CD14-positive monocyte (primary cell): Measurements from ENCODE around the gene ERBB4. TPM values are rescaled to one million over a fixed set of nuclear protein-coding genes. Genes with fewer than 3 reads are reported as not detected.

Source experiments
- DNase-seq, 3 donors: peaks; one replicate each; pipeline ENCODE4 v3.0.0-alpha.2; 2011 to 2022
- H2AFZ ChIP-seq: 2 replicates; pipeline ENCODE4 v1.6.0; 2012; ENCODE audit warnings: mild to moderate bottlenecking, low read depth, low read length, inconsistent platforms; ENCODE audit not compliant: insufficient read depth, poor library complexity, severe bottlenecking
- H3K27ac ChIP-seq, 2 donors: 1 replicate in 1 of 2; 2 replicates in 1 of 2; pipeline ENCODE4 v1.5.1; 2012 to 2013; ENCODE audit warnings: low read length in 2 of 2, control low read depth in 1 of 2, inconsistent platforms in 1 of 2, low read depth in 1 of 2, mild to moderate bottlenecking in 1 of 2
- H3K27me3 ChIP-seq, 2 donors: one replicate each; pipeline versions ENCODE4 v1.6.0 to v1.6.1; 2011 to 2013; ENCODE audit warnings: low read length in 2 of 2; ENCODE audit not compliant: control insufficient read depth in 2 of 2, insufficient read depth in 2 of 2
- H3K36me3 ChIP-seq, 2 donors: replicated peaks in 1 of 2; 1 replicate in 1 of 2; 2 replicates in 1 of 2; pipeline versions ENCODE4 v1.5.1 to v1.6.1; 2012 to 2013; ENCODE audit warnings: low read length in 2 of 2, control low read depth in 1 of 2, inconsistent platforms in 1 of 2, mild to moderate bottlenecking in 1 of 2; ENCODE audit not compliant: insufficient read depth in 2 of 2, control insufficient read depth in 1 of 2
- H3K4me1 ChIP-seq, 2 donors: 1 replicate in 1 of 2; 2 replicates in 1 of 2; pipeline versions ENCODE4 v1.5.1 to v1.6.1; 2012 to 2013; ENCODE audit warnings: low read length in 2 of 2, control low read depth in 1 of 2, inconsistent platforms in 1 of 2, mild to moderate bottlenecking in 1 of 2, moderate library complexity in 1 of 2; ENCODE audit not compliant: insufficient read depth in 2 of 2, control insufficient read depth in 1 of 2
- H3K4me2 ChIP-seq: replicated peaks from 2 replicates; pipeline ENCODE3; 2012; ENCODE audit warnings: low read length, moderate library complexity, mild to moderate bottlenecking; ENCODE audit not compliant: poor library complexity, severe bottlenecking; ENCODE audit errors: extremely low read depth
- H3K4me3 ChIP-seq, 3 experiments: fragments of 200-600 bp in 1 of 3; sonication (generic) in 1 of 3; replicated peaks in 1 of 3; 1 replicate in 2 of 3; 2 replicates in 1 of 3; pipeline ENCODE4 v1.5.1; 2011 to 2013; ENCODE audit warnings: low read length in 3 of 3, mild to moderate bottlenecking in 3 of 3, control low read depth in 2 of 3, low read depth in 2 of 3, inconsistent platforms in 1 of 3, moderate library complexity in 1 of 3
- H3K79me2 ChIP-seq: 2 replicates; pipeline ENCODE4 v1.6.0; 2012; ENCODE audit warnings: mild to moderate bottlenecking, control low read depth, inconsistent platforms, low read length, moderate library complexity; ENCODE audit not compliant: insufficient read depth
- H3K9ac ChIP-seq: 2 replicates; pipeline ENCODE4 v1.6.0; 2017; ENCODE audit warnings: low read length, mild to moderate bottlenecking; ENCODE audit not compliant: insufficient read depth, poor library complexity, severe bottlenecking
- H3K9me3 ChIP-seq, 2 donors: replicated peaks in 1 of 2; 1 replicate in 1 of 2; 2 replicates in 1 of 2; pipeline versions ENCODE4 v1.5.1 to v1.6.1; 2012 to 2013; ENCODE audit warnings: low read length in 2 of 2, control low read depth in 1 of 2; ENCODE audit not compliant: control insufficient read depth in 1 of 2, insufficient read depth in 1 of 2
- H4K20me1 ChIP-seq: 2 replicates; pipeline ENCODE4 v1.6.0; 2012; ENCODE audit warnings: mild to moderate bottlenecking, low read length, control low read depth, moderate library complexity; ENCODE audit not compliant: insufficient read depth
- H3K27ac Mint-ChIP-seq, 7 donors: one replicate each; pipeline ENCODE4 v1.8.0; 2020; ENCODE audit warnings: mild to moderate bottlenecking in 7 of 7, mixed read lengths in 7 of 7, moderate library complexity in 6 of 7, inconsistent platforms in 2 of 7
- H3K27me3 Mint-ChIP-seq, 3 donors: one replicate each; pipeline ENCODE4 v1.8.0; 2021 to 2022; ENCODE audit warnings: low read depth in 3 of 3, mild to moderate bottlenecking in 3 of 3, mixed read lengths in 3 of 3, moderate library complexity in 3 of 3, inconsistent platforms in 1 of 3
- H3K36me3 Mint-ChIP-seq, 2 donors: one replicate each; pipeline ENCODE4 v1.8.0; 2020; ENCODE audit warnings: mixed read lengths in 2 of 2, inconsistent platforms in 1 of 2, mild to moderate bottlenecking in 1 of 2
- H3K4me1 Mint-ChIP-seq: one replicate; pipeline ENCODE4 v1.8.0; 2020; ENCODE audit warnings: mild to moderate bottlenecking, mixed read lengths
- H3K4me3 Mint-ChIP-seq, 2 donors: one replicate each; pipeline ENCODE4 v1.8.0; 2020; ENCODE audit warnings: mild to moderate bottlenecking in 2 of 2, mixed read lengths in 2 of 2, moderate library complexity in 1 of 2
- H3K9me3 Mint-ChIP-seq, 7 donors: one replicate each; pipeline ENCODE4 v1.8.0; 2020 to 2022; ENCODE audit warnings: mixed read lengths in 7 of 7, mild to moderate bottlenecking in 6 of 7, moderate library complexity in 6 of 7, inconsistent platforms in 2 of 7
- WGBS: methylation state at CpG from one replicate; pipeline ENCODE4 v1.1.5; 2013; ENCODE audit warnings: missing lambda C conversion rate; ENCODE audit not compliant: insufficient coverage; 5-methylcytosine and 5-hydroxymethylcytosine counted together
- intact Hi-C, 2 donors: fragments of 100-400 bp; cut with micrococcal nuclease; formaldehyde crosslinking; loops; one replicate each; pipeline versions ENCODE4 v1.15.0 to v1.15.1; 2023
- polyA plus RNA-seq, 3 donors: library from polyadenylated mRNA; depleted of rRNA in 1 of 3; unstranded in 2 of 3; stranded (reverse) in 1 of 3; fragments of 300-500 nt in 2 of 3; fragments of >200 nt in 1 of 3; fragmentation: Illumina TruSeq in 2 of 3; gene quantifications; 1 replicate in 2 of 3; 2 replicates in 1 of 3; pipeline ENCODE4 v1.2.3, GENCODE V29; 2012 to 2021
- TF ChIP-seq, protein P1 (sequence below): fragments of 200-600 bp; IDR thresholded peaks from one replicate; pipeline ENCODE4 v1.8.0; 2022; ENCODE audit warnings: antibody characterized with exemption, mild to moderate bottlenecking

Gene ERBB4
- polyA plus RNA-seq, 3 donors, result not detected

DNA sequence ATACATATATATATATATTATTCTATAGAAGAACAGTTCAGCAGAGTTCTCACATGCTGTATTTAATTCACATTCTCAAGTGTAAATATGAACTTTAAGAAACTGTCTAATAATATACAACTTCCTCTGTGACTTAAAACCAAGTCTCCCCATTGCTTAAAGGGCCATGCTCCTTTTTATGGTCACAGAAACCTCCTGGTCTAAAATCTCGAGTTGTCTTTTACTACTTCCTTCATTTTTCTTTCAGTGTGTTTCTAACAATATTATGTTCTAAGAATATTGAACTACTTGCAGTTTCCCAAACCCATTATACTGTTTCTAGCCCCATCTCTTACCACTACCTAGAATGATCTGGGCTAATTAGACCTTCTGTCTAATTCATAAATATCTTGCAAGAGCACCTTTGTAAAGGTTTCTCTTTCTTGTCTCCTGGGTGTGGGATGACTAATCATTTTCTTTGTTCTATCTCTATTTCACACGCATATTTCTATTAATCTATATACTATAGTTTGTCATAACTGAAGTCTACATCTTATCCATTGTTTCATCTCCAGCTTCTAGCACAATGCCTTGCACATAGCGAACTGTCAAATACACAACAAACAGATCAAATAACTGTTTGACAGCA, 48.8 kb downstream of the ERBB4 start:
- no peak overlapping the region for H3K9ac ChIP-seq
- H3K4me1 ChIP-seq, result no peaks in the 10 kb centered on the region
- DNase-seq, result no peak
- Mint-ChIP-seq H3K4me3 (no peak overlapping the region), H3K4me1 (no peaks in the 10 kb centered on the region), H3K36me3 (no peaks in the 10 kb centered on the region), H3K9me3 (no peaks in the 10 kb centered on the region), H3K27me3 (no peaks in the 10 kb centered on the region), H3K27ac (no peak overlapping the region)
- no peak overlapping the region for H3K27ac ChIP-seq
- no peak overlapping the region for H3K4me2 ChIP-seq
- 75% methylated on average over 1 of the region's 3 CpGs for WGBS
- TF ChIP-seq, protein P1, sequence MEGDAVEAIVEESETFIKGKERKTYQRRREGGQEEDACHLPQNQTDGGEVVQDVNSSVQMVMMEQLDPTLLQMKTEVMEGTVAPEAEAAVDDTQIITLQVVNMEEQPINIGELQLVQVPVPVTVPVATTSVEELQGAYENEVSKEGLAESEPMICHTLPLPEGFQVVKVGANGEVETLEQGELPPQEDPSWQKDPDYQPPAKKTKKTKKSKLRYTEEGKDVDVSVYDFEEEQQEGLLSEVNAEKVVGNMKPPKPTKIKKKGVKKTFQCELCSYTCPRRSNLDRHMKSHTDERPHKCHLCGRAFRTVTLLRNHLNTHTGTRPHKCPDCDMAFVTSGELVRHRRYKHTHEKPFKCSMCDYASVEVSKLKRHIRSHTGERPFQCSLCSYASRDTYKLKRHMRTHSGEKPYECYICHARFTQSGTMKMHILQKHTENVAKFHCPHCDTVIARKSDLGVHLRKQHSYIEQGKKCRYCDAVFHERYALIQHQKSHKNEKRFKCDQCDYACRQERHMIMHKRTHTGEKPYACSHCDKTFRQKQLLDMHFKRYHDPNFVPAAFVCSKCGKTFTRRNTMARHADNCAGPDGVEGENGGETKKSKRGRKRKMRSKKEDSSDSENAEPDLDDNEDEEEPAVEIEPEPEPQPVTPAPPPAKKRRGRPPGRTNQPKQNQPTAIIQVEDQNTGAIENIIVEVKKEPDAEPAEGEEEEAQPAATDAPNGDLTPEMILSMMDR, result no peak
- H3K9me3 ChIP-seq, result no peaks in the 10 kb centered on the region
- no peaks in the 10 kb centered on the region for H3K79me2 ChIP-seq
- intact Hi-C loops, result no loop called here
- no peak overlapping the region for H3K4me3 ChIP-seq
- H2AFZ ChIP-seq, result no peak overlapping the region
- H3K27me3 ChIP-seq, result no peaks in the 10 kb centered on the region
- H3K36me3 ChIP-seq, result no peaks in the 10 kb centered on the region
- H4K20me1 ChIP-seq, result no peaks in the 10 kb centered on the region

DNA sequence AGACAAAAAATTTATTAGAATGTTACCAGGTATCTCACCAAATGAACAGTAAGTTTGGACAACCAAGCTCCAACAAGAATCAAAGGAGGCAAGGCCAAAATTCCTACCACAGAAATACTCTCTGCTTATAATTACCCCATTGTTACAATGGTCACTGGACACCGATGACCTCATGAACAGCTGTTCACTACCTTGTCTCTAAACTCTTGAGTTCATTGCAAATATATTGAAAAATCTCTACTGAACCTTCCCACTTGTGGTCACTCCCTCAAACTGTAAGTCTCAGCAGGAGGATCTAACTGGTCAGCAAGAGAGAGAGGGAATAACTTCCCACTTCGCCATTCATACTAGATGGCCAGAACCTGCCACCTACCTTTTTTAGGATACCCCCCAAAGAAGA, 50.0 kb downstream of the ERBB4 start:
- no peaks in the 10 kb centered on the region for H3K27me3 ChIP-seq
- no peaks in the 10 kb centered on the region for H3K9me3 ChIP-seq
- 100% methylated on average over 1 of the region's 2 CpGs for WGBS
- H3K27ac Mint-ChIP-seq, result no peak overlapping the region
- no peak overlapping the region for H3K27ac ChIP-seq
- H3K36me3 ChIP-seq, result no peaks in the 10 kb centered on the region
- no peak overlapping the region for H3K4me3 Mint-ChIP-seq
- H2AFZ ChIP-seq, result no peak overlapping the region
- no peaks in the 10 kb centered on the region for H3K79me2 ChIP-seq
- intact Hi-C loops, result no loop called here
- no peak for DNase-seq
- no peaks in the 10 kb centered on the region for H3K9me3 Mint-ChIP-seq
- TF ChIP-seq, protein P1, result no peak
- H3K4me2 ChIP-seq, result no peak overlapping the region
- no peaks in the 10 kb centered on the region for H3K4me1 Mint-ChIP-seq
- H3K36me3 Mint-ChIP-seq, result no peaks in the 10 kb centered on the region
- H3K4me1 ChIP-seq, result no peaks in the 10 kb centered on the region
- H3K4me3 ChIP-seq, result no peak overlapping the region
- no peaks in the 10 kb centered on the region for H4K20me1 ChIP-seq
- H3K9ac ChIP-seq, result no peak overlapping the region
- H3K27me3 Mint-ChIP-seq, result no peaks in the 10 kb centered on the region
